Fibroblast of lung (primary cell): Measurements from ENCODE around the gene ICOSLG.

ENCODE experiments used
- CTCF ChIP-seq, 2 donors: IDR thresholded peaks in 1 of 2; conservative IDR thresholded peaks in 1 of 2; 1 replicate in 1 of 2; 2 replicates in 1 of 2; pipeline ENCODE4 v1.5.1; 2011 to 2012; ENCODE audit warnings: low read length in 2 of 2, control low read depth in 1 of 2, inconsistent platforms in 1 of 2, low read depth in 1 of 2, mild to moderate bottlenecking in 1 of 2
- EZH2 ChIP-seq: IDR thresholded peaks from 2 replicates; pipeline ENCODE4 v1.5.1; 2012; ENCODE audit warnings: low read length, control low read depth, mild to moderate bottlenecking; ENCODE audit errors: missing control alignments

GRCh38 chr21:44282370-44282769, 41.6 kb upstream of the ICOSLG start:
- TF ChIP-seq CTCF (conservative IDR thresholded peaks at IDR 0.05 in 1 of 2, IDR thresholded peaks at IDR 0.05 in 1 of 2; ENCODE audit: low read depth in 1 of 2, low read length in 2 of 2) (no peak), EZH2 (no peak)
